NT2/D1 (cell line): ENCODE results near the gene CELF5.

Source experiments
- SUZ12 ChIP-seq: IDR thresholded peaks from 2 replicates; pipeline ENCODE4 v1.6.1; 2011; ENCODE audit not compliant: insufficient read length, insufficient read depth; ENCODE audit errors: extremely low read depth
- YY1 ChIP-seq: IDR thresholded peaks from 2 replicates; pipeline ENCODE4 v1.6.1; 2011; ENCODE audit not compliant: insufficient read length, insufficient read depth
- ZNF274 ChIP-seq: IDR thresholded peaks from 2 replicates; pipeline ENCODE4 v1.6.1; 2011; ENCODE audit warnings: mild to moderate bottlenecking, low read depth, low read length

DNA sequence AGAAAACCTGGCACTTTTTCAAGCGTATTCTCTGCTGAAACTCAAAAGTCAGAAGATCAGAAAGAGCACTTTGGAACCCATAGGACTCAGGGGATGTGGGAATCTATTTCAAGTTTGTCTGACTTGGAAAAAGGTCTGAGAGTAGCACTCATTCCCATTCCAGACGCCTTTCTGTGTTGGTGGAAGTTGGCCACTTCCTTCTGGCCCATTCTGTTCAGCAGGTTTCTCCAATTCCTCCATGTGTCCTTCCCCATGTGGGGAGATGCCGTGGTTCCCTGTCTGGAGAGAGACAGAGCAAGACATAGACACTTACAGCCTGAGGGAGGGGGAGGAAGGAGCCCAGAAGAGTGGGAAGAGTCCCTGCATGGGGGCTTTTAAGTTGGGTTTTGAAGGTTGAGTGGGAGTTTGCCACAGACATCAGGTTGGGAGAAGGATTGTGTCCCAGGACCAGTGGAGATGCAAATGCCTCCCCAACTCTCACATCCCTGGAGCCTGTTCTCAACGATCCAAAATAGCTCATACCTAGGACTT, 48.0 kb downstream of the CELF5 start:
- no peak for TF ChIP-seq SUZ12
- no peak for TF ChIP-seq YY1
- TF ChIP-seq ZNF274: no peak
